GM12878 (cell line): ENCODE results near the gene ERO1B. TPM values are rescaled to one million over a fixed set of nuclear protein-coding genes. Genes with fewer than 3 reads are reported as not detected.

Experiments used
- ATAC-seq: fragments of 200-7000 bp; cut with Tn5 transposase; 3 replicates; pipeline ENCODE4 v1.9.1; 2020; ENCODE audit warnings: mild to moderate bottlenecking, moderate library complexity
- BruUV-seq: library from RNA; stranded (reverse); fragments of 400-500 nt; replicated peaks from 2 replicates; lab custom pipeline; 2021; lab: Mats Ljungman, UMichigan
- CTCF ChIA-PET: fragments of 300-600 bp; sonication (Branson Sonifier 250); formaldehyde crosslinking; extraction: SDS; loops from one replicate; lab custom pipeline; 2021; ENCODE audit warnings: inconsistent platforms; lab: Yijun Ruan, JAX
- POLR2A ChIA-PET: fragments of 350-600 bp; formaldehyde crosslinking; extraction: SDS; loops from one replicate; lab custom pipeline; 2021; ENCODE audit warnings: inconsistent platforms; lab: Charles Lee
- RAD21 ChIA-PET: fragments of 300-600 bp; sonication (Branson Sonifier 250); formaldehyde crosslinking; loops from one replicate; lab custom pipeline; 2023; ENCODE audit warnings: antibody characterized with exemption; ENCODE audit not compliant: unreplicated experiment; lab: Charles Lee
- SMC1A ChIA-PET: fragments of 300-600 bp; sonication (Branson Sonifier 250); formaldehyde crosslinking; loops from one replicate; lab custom pipeline; 2023; ENCODE audit not compliant: unreplicated experiment, uncharacterized antibody; lab: Charles Lee
- DNase-seq: peaks from one replicate; pipeline ENCODE4 v3.0.0-alpha.2; 2011; ENCODE audit warnings: low read depth, low spot score
- FAIRE-seq: peaks from 3 replicates; lab custom pipeline; 2011; peaks lifted over from hg19 to GRCh38; lab: Jason Lieb, UNC
- H2AFZ ChIP-seq: 2 replicates; pipeline ENCODE4 v1.6.0; 2011; ENCODE audit warnings: low read depth, low read length, control low read depth; ENCODE audit not compliant: control insufficient read depth
- H3K27ac ChIP-seq: 2 replicates; pipeline ENCODE4 v1.5.1; 2011; ENCODE audit warnings: control low read depth; ENCODE audit not compliant: control insufficient read depth, insufficient read depth
- H3K27me3 ChIP-seq, 2 experiments: replicated peaks in 1 of 2; 2 replicates each; pipeline versions ENCODE4 v1.6.0 to v1.6.1; 2011; ENCODE audit warnings: low read length in 1 of 2; ENCODE audit not compliant: control insufficient read depth in 2 of 2, insufficient read depth in 2 of 2
- H3K36me3 ChIP-seq, 2 experiments: 2 replicates each; pipeline ENCODE4 v1.5.1; 2011; ENCODE audit warnings: low read length in 1 of 2; ENCODE audit not compliant: control insufficient read depth in 2 of 2, insufficient read depth in 2 of 2
- H3K4me1 ChIP-seq: 2 replicates; pipeline ENCODE4 v1.6.1; 2011; ENCODE audit warnings: mild to moderate bottlenecking, low read length, moderate library complexity, mixed read lengths; ENCODE audit not compliant: control insufficient read depth, insufficient read depth
- H3K4me2 ChIP-seq: 2 replicates; pipeline ENCODE4 v1.6.0; 2011; ENCODE audit warnings: control low read depth; ENCODE audit not compliant: control insufficient read depth, insufficient read depth
- H3K4me3 ChIP-seq: fragments of 200-600 bp; sonication (generic); 2 replicates; pipeline ENCODE4 v1.5.1; 2016
- H3K79me2 ChIP-seq: 2 replicates; pipeline ENCODE4 v1.6.0; 2011; ENCODE audit warnings: low read length; ENCODE audit not compliant: control insufficient read depth, insufficient read depth
- H3K9ac ChIP-seq: 2 replicates; pipeline ENCODE4 v1.8.0; 2011; ENCODE audit warnings: low read length, control low read depth, mixed read lengths; ENCODE audit not compliant: control insufficient read depth, insufficient read depth
- H3K9me3 ChIP-seq: replicated peaks from 3 replicates; pipeline ENCODE4 v1.5.1; 2011; ENCODE audit warnings: mild to moderate bottlenecking, low read length; ENCODE audit not compliant: control insufficient read depth, insufficient read depth
- H4K20me1 ChIP-seq: 2 replicates; pipeline ENCODE4 v1.6.0; 2011; ENCODE audit not compliant: control insufficient read depth, insufficient read depth
- ATF7 ChIP-seq: fragments of 450-650 bp; IDR thresholded peaks from 2 replicates; pipeline ENCODE4 v1.6.1; 2016; ENCODE audit warnings: low read depth, mild to moderate bottlenecking
- EED ChIP-seq: sonication (generic); IDR thresholded peaks from 2 replicates; pipeline ENCODE4 v1.6.1; 2016; ENCODE audit warnings: antibody characterized with exemption, low read depth
- ELK1 ChIP-seq: IDR thresholded peaks from 2 replicates; pipeline ENCODE4 v1.6.1; 2012; ENCODE audit warnings: low read depth, low read length, improper control_type of control experiment
- EP300 ChIP-seq, 2 experiments: fragments of 150-350 bp in 1 of 2; IDR thresholded peaks; 2 replicates each; pipeline ENCODE4 v1.6.1; 2011 to 2012; ENCODE audit warnings: low read depth in 2 of 2, low read length in 2 of 2, borderline replicate concordance in 1 of 2, improper control_type of control experiment in 1 of 2, inconsistent platforms in 1 of 2; ENCODE audit not compliant: control insufficient read depth in 1 of 2
- HDAC6 ChIP-seq: fragments of 200-600 bp; sonication (generic); IDR thresholded peaks from one replicate; pipeline ENCODE4 v1.8.0; 2017; ENCODE audit warnings: antibody characterized with exemption; ENCODE audit not compliant: unreplicated experiment
- KAT2A ChIP-seq: conservative IDR thresholded peaks from 2 replicates; pipeline ENCODE4 v1.6.1; 2011; ENCODE audit warnings: low read depth, low read length; ENCODE audit not compliant: control insufficient read depth
- MAX ChIP-seq: IDR thresholded peaks from 2 replicates; pipeline ENCODE4 v1.6.1; 2012; ENCODE audit warnings: low read depth, low read length, improper control_type of control experiment
- RELA ChIP-seq: fragments of 450-650 bp; IDR thresholded peaks from 2 replicates; pipeline ENCODE4 v1.8.0; 2014; ENCODE audit warnings: borderline replicate concordance; ENCODE audit not compliant: partially characterized antibody
- SMARCA5 ChIP-seq: fragments of 450-650 bp; IDR thresholded peaks from 2 replicates; pipeline ENCODE4 v1.6.1; 2017; ENCODE audit warnings: mild to moderate bottlenecking
- TBL1XR1 ChIP-seq: IDR thresholded peaks from 2 replicates; pipeline ENCODE4 v1.6.1; 2012; ENCODE audit warnings: low read depth, low read length, improper control_type of control experiment
- ZNF217 ChIP-seq: fragments of 450-650 bp; IDR thresholded peaks from 2 replicates; pipeline ENCODE4 v1.6.1; 2017; ENCODE audit warnings: antibody characterized with exemption, mild to moderate bottlenecking
- ZNF687 ChIP-seq: fragments of 450-650 bp; IDR thresholded peaks from 2 replicates; pipeline ENCODE4 v1.6.1; 2017; ENCODE audit warnings: mild to moderate bottlenecking, moderate library complexity
- WGBS: methylation state at CpG from one replicate; pipeline ENCODE4 v1.1.6; 2016; ENCODE audit warnings: low lambda C conversion rate; ENCODE audit not compliant: insufficient replicate concordance, insufficient coverage; ENCODE audit errors: missing lambda C conversion rate; 5-methylcytosine and 5-hydroxymethylcytosine counted together
- in situ Hi-C: fragments of 300-500 bp; cut with MboI; formaldehyde crosslinking; loops from 9 replicates; pipeline ENCODE4 v1.14.3; 2018; ENCODE audit warnings: mixed read lengths
- intact Hi-C: fragments of 100-400 bp; cut with micrococcal nuclease; formaldehyde crosslinking; loops from one replicate; pipeline ENCODE4 v1.14.2; 2022; ENCODE audit not compliant: unreplicated experiment
- polyA plus RNA-seq, 11 experiments: library from polyadenylated mRNA; depleted of rRNA in 4 of 11; unstranded in 6 of 11; stranded (reverse) in 5 of 11; fragments of >200 nt; fragmentation: Nextera tagmentation in 4 of 11; fragmentation: Illumina TruSeq in 1 of 11; extraction: Ambion mirVana in 4 of 11; extraction: Trizol in 1 of 11; gene quantifications; 1 replicate in 1 of 11; 2 replicates in 10 of 11; pipeline versions ENCODE4 v1.2.1 to v1.2.3, GENCODE V29; 2011 to 2016; ENCODE audit warnings: inconsistent platforms in 2 of 11, missing spikeins in 2 of 11, low read depth in 1 of 11
- total RNA-seq, 4 experiments: library from RNA; depleted of rRNA in 3 of 4; stranded (reverse); fragments of >200 nt in 3 of 4; fragmentation: Illumina TruSeq in 1 of 4; extraction: Trizol in 1 of 4; gene quantifications; 2 replicates each; pipeline versions ENCODE4 v1.2.1 to v1.2.3, GENCODE V29; 2013 to 2021

ERO1B gene
- total and polyA plus RNA-seq, 10 of the 15 experiments (the other 5 are each of a cell fraction or from before 2014, with no cell fraction given): 9.0 to 30.9 (median 23.0) TPM

GRCh38 chr1:236235116-236235515 is 46.6 kb downstream of the ERO1B start:
- FAIRE-seq (no peak), DNase-seq (no peak), ATAC-seq (no peak)
- RAD21 ChIA-PET: no interaction called here
- BruUV-seq: no TSS peak
- Histone ChIP-seq H3K27me3 (no peaks in the 10 kb centered on the region; a peak in 1 of 4 replicates), H3K36me3 (peaks cover 0 to 17% of the 10 kb centered on the region in 2 experiments; a peak in 3 of 4 replicates), H2AFZ (no peak overlapping the region), H3K27ac (no peak overlapping the region), H3K4me1 (no peaks in the 10 kb centered on the region), H3K4me3 (no peak overlapping the region), H3K9ac (no peak overlapping the region), H3K4me2 (no peak overlapping the region), H3K79me2 (no peaks in the 10 kb centered on the region), H3K9me3 (no peaks in the 10 kb centered on the region), H4K20me1 (no peaks in the 10 kb centered on the region)
- in situ Hi-C loops (no loop called here), intact Hi-C loops (no loop called here)
- 94% methylated on average over 3 of the region's 3 CpGs for WGBS
- POLR2A ChIA-PET: no interaction called here
- CTCF ChIA-PET: no interaction called here
- TF ChIP-seq MAX (no peak), ZNF217 (no peak)
- SMC1A ChIA-PET: no interaction called here

GRCh38 chr1:236228411-236228810 is 53.3 kb downstream of the ERO1B start:
- Histone ChIP-seq H4K20me1 (no peaks in the 10 kb centered on the region), H3K9me3 (no peaks in the 10 kb centered on the region), H3K27me3 (no peaks in the 10 kb centered on the region), H3K4me3 (no peak overlapping the region), H3K27ac (no peak overlapping the region), H3K36me3 (peaks cover 0 to 19% of the 10 kb centered on the region in 2 experiments; a peak in 1 of 4 replicates), H3K4me2 (no peak overlapping the region), H3K79me2 (no peaks in the 10 kb centered on the region), H3K4me1 (no peaks in the 10 kb centered on the region), H2AFZ (no peak overlapping the region), H3K9ac (no peak overlapping the region)
- intact Hi-C loops: loop anchor here (10.0 kb wide), 1 partner anchor 256 kb away; no protein-coding TSS in a partner anchor
- no TSS peak for BruUV-seq
- CTCF ChIA-PET: no interaction called here
- 96% methylated on average over 4 of the region's 4 CpGs for WGBS
- ATAC-seq: no peak
- no peak for FAIRE-seq
- in situ Hi-C loops: no loop called here
- DNase-seq: no peak
- RAD21 ChIA-PET: interaction anchor here (0.6 kb wide), 1 partner anchor 10 kb away, joined by 3 read pairs; no protein-coding TSS in a partner anchor
- SMC1A ChIA-PET: interaction anchor here (1.2 kb wide), 1 partner anchor 117 kb away, joined by 3 read pairs; no protein-coding TSS in a partner anchor
- POLR2A ChIA-PET: no interaction called here
- no peak for TF ChIP-seq EP300 (IDR thresholded peaks at IDR 0.05; ENCODE audit: borderline replicate concordance in 1 of 2, control insufficient read depth in 1 of 2, low read depth in 2 of 2, low read length in 2 of 2)
- TF ChIP-seq RELA: no peak
- TF ChIP-seq KAT2A: no peak
- TF ChIP-seq SMARCA5: no peak
- TF ChIP-seq TBL1XR1: no peak
- TF ChIP-seq ZNF217: no peak
- TF ChIP-seq ATF7: no peak
- TF ChIP-seq ELK1: no peak
- TF ChIP-seq EED: no peak
- TF ChIP-seq ZNF687: no peak
- TF ChIP-seq HDAC6: no peak
